ENCODE results near the gene MOSMO. TPM values are rescaled to one million over a fixed set of nuclear protein-coding genes. Genes with fewer than 3 reads are reported as not detected.
"Not testable (repeated sequence)": the region's sequence is repeated elsewhere in the genome, so short reads cannot be mapped to it uniquely, and the experiment has no call there.

Gene MOSMO
- total and polyA plus RNA-seq, 7 donors: 2.8 to 27.1 (median 19.3) TPM

- intact Hi-C loops (cut with DNase I): no loop called here
- H3K4me1 ChIP-seq: peaks cover 0 to 2% (median 0%) of the 10 kb centered on the region in 4 donors
- DNase-seq: no peak
- peaks cover 0 to 16% (median 0%) of the 10 kb centered on the region in 4 donors for H3K36me3 ChIP-seq
- no peak overlapping the region for H3K4me3 ChIP-seq
- WGBS, 2 donors: 90 to 94% methylated on average over 3 of the region's 3 CpGs
- TF ChIP-seq POLR2AphosphoS5 (IDR thresholded peaks at IDR 0.05) (no peak), EP300 (IDR thresholded peaks at IDR 0.05) (no peak)
- H3K9me3 ChIP-seq: no peaks in the 10 kb centered on the region
- H3K27me3 ChIP-seq: no peaks in the 10 kb centered on the region
- H3K27ac ChIP-seq: no peak overlapping the region
These were observed 26.6 kb downstream of the MOSMO start for GRCh38 chr16:22034503-22034902.

DNA sequence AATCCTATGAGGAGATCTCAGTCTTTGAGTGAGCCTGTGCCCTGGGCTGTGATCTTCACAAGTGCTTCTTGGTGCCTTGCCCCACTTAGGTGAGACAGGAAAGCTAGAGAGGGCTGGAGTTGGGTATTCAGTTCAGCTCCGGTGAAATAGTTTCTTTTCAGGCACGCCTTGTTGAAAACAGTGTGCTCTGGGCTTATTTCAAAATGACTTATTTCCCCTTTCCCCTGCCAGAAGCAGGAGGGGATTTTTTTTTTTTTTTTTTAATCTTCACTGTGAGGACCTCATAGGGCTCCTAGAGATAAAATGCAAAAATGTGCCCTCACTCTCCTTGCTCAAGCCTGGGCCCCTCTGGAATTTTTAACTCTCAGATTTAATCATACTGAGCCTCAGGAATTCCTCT lies 27.2 kb downstream of the MOSMO start:
- no peaks in the 10 kb centered on the region for H3K4me1 ChIP-seq
- H3K36me3 ChIP-seq: peaks cover 0 to 16% (median 0%) of the 10 kb centered on the region in 4 donors
- DNase-seq: no peak
- 51 to 83% methylated on average over 2 of the region's 2 CpGs for WGBS, 2 donors
- H3K27ac ChIP-seq: no peak overlapping the region
- intact Hi-C loops (cut with DNase I): no loop called here
- H3K9me3 ChIP-seq: no peaks in the 10 kb centered on the region
- H3K4me3 ChIP-seq: no peak overlapping the region
- TF ChIP-seq, protein P1, sequence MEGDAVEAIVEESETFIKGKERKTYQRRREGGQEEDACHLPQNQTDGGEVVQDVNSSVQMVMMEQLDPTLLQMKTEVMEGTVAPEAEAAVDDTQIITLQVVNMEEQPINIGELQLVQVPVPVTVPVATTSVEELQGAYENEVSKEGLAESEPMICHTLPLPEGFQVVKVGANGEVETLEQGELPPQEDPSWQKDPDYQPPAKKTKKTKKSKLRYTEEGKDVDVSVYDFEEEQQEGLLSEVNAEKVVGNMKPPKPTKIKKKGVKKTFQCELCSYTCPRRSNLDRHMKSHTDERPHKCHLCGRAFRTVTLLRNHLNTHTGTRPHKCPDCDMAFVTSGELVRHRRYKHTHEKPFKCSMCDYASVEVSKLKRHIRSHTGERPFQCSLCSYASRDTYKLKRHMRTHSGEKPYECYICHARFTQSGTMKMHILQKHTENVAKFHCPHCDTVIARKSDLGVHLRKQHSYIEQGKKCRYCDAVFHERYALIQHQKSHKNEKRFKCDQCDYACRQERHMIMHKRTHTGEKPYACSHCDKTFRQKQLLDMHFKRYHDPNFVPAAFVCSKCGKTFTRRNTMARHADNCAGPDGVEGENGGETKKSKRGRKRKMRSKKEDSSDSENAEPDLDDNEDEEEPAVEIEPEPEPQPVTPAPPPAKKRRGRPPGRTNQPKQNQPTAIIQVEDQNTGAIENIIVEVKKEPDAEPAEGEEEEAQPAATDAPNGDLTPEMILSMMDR (IDR thresholded peaks at IDR 0.05): no peak
- no peaks in the 10 kb centered on the region for H3K27me3 ChIP-seq

DNA sequence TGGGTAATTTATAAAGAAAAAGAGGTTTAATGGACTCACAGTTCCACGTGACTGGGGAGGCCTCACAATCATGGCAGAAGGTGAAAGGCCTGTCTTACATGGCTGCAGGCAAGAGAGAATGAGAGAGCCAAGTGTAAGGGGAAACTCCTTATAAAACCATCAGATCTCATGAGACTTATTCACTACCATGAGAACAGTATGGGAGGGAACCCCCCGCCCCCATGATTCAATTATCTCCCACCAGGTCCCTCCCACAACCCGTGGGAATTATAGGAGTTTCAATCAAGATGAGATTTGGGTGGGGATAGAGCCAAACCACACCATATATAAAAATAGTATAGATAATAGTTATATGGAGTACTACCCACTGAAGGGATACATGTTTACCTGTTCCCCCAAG lies 36.0 kb downstream of the MOSMO start:
- 92 to 94% methylated on average over 3 of the region's 3 CpGs for WGBS, 2 donors

DNA sequence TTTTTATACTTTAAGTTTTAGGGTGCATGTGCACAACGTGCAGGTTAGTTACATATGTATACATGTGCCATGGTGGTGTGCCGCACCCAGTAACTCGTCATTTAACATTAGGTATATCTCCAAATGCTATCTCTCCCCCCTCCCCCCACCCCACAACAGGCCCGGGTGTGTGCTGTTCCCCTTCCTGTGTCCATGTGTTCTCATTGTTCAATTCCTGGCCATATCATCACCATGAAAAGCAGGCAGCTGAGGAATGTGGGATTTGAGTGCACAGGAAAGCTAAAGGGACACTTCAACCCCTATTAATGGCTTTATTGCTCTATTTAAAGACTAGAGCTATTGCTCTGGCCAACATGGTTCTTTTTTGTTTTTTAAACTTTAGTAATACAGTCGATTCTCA lies 38.0 kb downstream of the MOSMO start:
- intact Hi-C loops (cut with DNase I); H3K9me3 ChIP-seq; H3K36me3 ChIP-seq; H3K4me3 ChIP-seq; H3K27ac ChIP-seq; DNase-seq; H3K27me3 ChIP-seq; H3K4me1 ChIP-seq: not testable (repeated sequence)
- WGBS, 2 donors: 62 to 68% methylated on average over 5 of the region's 5 CpGs

More for the DNA sequence above, 36.0 kb downstream of the MOSMO start:
- H3K27me3 ChIP-seq; H3K36me3 ChIP-seq; H3K4me3 ChIP-seq; H3K9me3 ChIP-seq; DNase-seq; intact Hi-C loops (cut with DNase I); H3K4me1 ChIP-seq; H3K27ac ChIP-seq: not testable (repeated sequence)

GRCh38 chr16:22050963-22051362 lies 43.1 kb downstream of the MOSMO start:
- Histone ChIP-seq H3K27ac (no peak overlapping the region), H3K4me3 (no peak overlapping the region), H3K36me3 (no peaks in the 10 kb centered on the region), H3K4me1 (no peaks in the 10 kb centered on the region), H3K27me3 (no peaks in the 10 kb centered on the region), H3K9me3 (no peaks in the 10 kb centered on the region)
- TF ChIP-seq EP300 (IDR thresholded peaks at IDR 0.05) (no peak), POLR2AphosphoS5 (IDR thresholded peaks at IDR 0.05) (no peak), POLR2A (IDR thresholded peaks at IDR 0.05) (no peak)
- TF ChIP-seq, protein P1 (IDR thresholded peaks at IDR 0.05): no peak
- WGBS, 2 donors: 93 to 96% methylated on average over 4 of the region's 4 CpGs
- no peak for DNase-seq
- intact Hi-C loops (cut with DNase I): no loop called here

DNA sequence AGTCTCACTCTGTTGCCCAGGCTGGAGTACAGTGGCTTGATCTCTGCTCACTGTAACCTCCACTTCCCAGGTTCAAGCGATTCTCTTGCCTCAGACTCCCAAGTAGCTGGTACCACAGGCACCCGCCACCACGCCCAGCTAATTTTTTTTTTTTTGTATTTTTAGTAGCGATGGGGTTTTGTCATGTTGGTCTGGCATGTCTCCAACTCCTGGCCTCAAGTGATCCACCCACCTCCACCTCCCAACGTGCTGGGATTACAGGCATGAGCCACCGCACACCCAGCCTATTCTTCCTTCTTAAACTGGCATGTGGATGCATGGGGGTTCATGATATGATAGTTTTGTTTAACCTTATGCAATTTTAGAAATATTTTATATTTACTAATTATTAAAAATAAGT lies 45.1 kb downstream of the MOSMO start:
- H3K36me3 ChIP-seq: no peaks in the 10 kb centered on the region
- DNase-seq: no peak
- H3K4me3 ChIP-seq: no peak overlapping the region
- no peaks in the 10 kb centered on the region for H3K27me3 ChIP-seq
- TF ChIP-seq EP300 (IDR thresholded peaks at IDR 0.05) (no peak), POLR2A (IDR thresholded peaks at IDR 0.05) (no peak), POLR2AphosphoS5 (IDR thresholded peaks at IDR 0.05) (no peak)
- TF ChIP-seq, protein P1 (IDR thresholded peaks at IDR 0.05): no peak
- no peaks in the 10 kb centered on the region for H3K9me3 ChIP-seq
- 76 to 81% methylated on average over 6 of the region's 6 CpGs for WGBS, 2 donors
- intact Hi-C loops (cut with DNase I): no loop called here
- H3K27ac ChIP-seq: no peak overlapping the region
- H3K4me1 ChIP-seq: no peaks in the 10 kb centered on the region
